ENCODE measurements around the gene SPACA7. TPM values are rescaled to one million over a fixed set of nuclear protein-coding genes. Genes with fewer than 3 reads are reported as not detected.

Gene SPACA7
- total RNA-seq, 1 donor from 2014 or later, result not detected

DNA sequence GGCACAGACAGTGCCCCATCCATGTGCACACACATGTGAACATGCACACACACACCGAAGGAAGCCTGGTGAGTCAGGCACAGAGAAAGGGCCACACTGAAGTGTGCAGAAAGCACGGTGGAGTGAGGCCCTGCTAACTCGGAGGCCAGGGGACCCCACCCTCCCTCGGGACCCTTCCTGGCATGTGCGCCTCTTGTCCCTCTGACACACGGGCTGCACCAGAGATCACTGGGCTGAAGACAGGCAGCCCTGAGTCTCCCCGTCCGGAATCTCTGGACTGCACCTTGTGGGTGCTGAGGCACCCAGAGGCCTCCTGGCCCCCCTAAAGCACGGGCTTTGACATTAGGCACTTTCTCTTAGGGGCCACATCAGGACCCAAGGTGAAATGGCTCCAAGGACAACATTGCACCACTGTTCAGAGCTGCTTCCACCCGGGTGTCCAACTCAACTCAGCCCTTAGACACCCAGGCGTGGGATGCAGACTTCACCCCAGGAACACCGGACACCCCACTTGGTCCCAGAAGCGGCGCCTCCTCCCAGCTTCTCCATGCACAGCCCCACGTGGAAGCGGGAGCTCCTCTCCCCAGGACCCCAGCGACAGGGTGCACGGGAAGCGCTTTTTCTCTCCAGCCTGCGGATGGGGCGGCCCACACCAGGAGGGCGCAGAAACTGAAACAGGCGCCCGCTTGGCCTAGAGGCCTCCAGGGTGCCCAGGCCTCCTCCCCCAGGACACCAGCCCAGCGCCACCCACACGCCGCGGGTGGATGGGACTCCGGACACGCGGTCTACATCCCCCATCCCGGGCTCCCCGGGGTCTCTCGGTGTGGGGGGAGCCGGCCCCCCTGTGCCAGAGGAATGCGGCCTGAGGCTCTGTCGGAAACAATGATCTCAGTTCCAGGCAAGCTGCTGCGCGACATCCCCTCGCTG lies 90.2 kb downstream of the SPACA7 start:
- no peak overlapping the region for H3K27ac Mint-ChIP-seq (ENCODE audit: unreplicated experiment)
- peaks cover 9% of the 10 kb centered on the region for H3K9me3 Mint-ChIP-seq (ENCODE audit: unreplicated experiment)
- no peak for TF ChIP-seq CTCF (IDR thresholded peaks at IDR 0.05)
- H3K4me1 Mint-ChIP-seq (ENCODE audit: unreplicated experiment), result no peaks in the 10 kb centered on the region
- no peak overlapping the region for H3K4me3 Mint-ChIP-seq (ENCODE audit: unreplicated experiment)
- no peaks in the 10 kb centered on the region for H3K36me3 Mint-ChIP-seq (ENCODE audit: unreplicated experiment)
- no peak for DNase-seq (ENCODE audit: extremely low spot score, unreplicated experiment)
- H3K27me3 Mint-ChIP-seq (ENCODE audit: unreplicated experiment), result no peaks in the 10 kb centered on the region

- H3K4me1 Mint-ChIP-seq (ENCODE audit: unreplicated experiment), result no peaks in the 10 kb centered on the region
- no peak overlapping the region for H3K4me3 Mint-ChIP-seq (ENCODE audit: unreplicated experiment)
- DNase-seq (ENCODE audit: extremely low spot score, unreplicated experiment), result no peak
- no peak overlapping the region for H3K27ac Mint-ChIP-seq (ENCODE audit: unreplicated experiment)
- peaks cover 4% of the 10 kb centered on the region for H3K9me3 Mint-ChIP-seq (ENCODE audit: unreplicated experiment)
- H3K36me3 Mint-ChIP-seq (ENCODE audit: unreplicated experiment), result no peaks in the 10 kb centered on the region
- no peaks in the 10 kb centered on the region for H3K27me3 Mint-ChIP-seq (ENCODE audit: unreplicated experiment)
- no peak for TF ChIP-seq CTCF (IDR thresholded peaks at IDR 0.05)
Observed at GRCh38 chr13:112467236-112467635, 91.1 kb downstream of the SPACA7 start.

GRCh38 chr13:112468069-112468468 lies 91.9 kb downstream of the SPACA7 start:
- no peak for DNase-seq (ENCODE audit: extremely low spot score, unreplicated experiment)
- no peaks in the 10 kb centered on the region for H3K36me3 Mint-ChIP-seq (ENCODE audit: unreplicated experiment)
- H3K27me3 Mint-ChIP-seq (ENCODE audit: unreplicated experiment), result no peaks in the 10 kb centered on the region
- no peak overlapping the region for H3K4me3 Mint-ChIP-seq (ENCODE audit: unreplicated experiment)
- H3K4me1 Mint-ChIP-seq (ENCODE audit: unreplicated experiment), result no peaks in the 10 kb centered on the region
- no peaks in the 10 kb centered on the region for H3K9me3 Mint-ChIP-seq (ENCODE audit: unreplicated experiment)
- no peak for TF ChIP-seq CTCF (IDR thresholded peaks at IDR 0.05)
- H3K27ac Mint-ChIP-seq (ENCODE audit: unreplicated experiment), result no peak overlapping the region

GRCh38 chr13:112469071-112469745 lies 93.1 kb downstream of the SPACA7 start:
- no peaks in the 10 kb centered on the region for H3K9me3 Mint-ChIP-seq (ENCODE audit: unreplicated experiment)
- DNase-seq (ENCODE audit: extremely low spot score, unreplicated experiment), result no peak
- no peaks in the 10 kb centered on the region for H3K4me1 Mint-ChIP-seq (ENCODE audit: unreplicated experiment)
- no peak for TF ChIP-seq CTCF (IDR thresholded peaks at IDR 0.05)
- H3K27me3 Mint-ChIP-seq (ENCODE audit: unreplicated experiment), result no peaks in the 10 kb centered on the region
- no peaks in the 10 kb centered on the region for H3K36me3 Mint-ChIP-seq (ENCODE audit: unreplicated experiment)
- no peak overlapping the region for H3K4me3 Mint-ChIP-seq (ENCODE audit: unreplicated experiment)
- no peak overlapping the region for H3K27ac Mint-ChIP-seq (ENCODE audit: unreplicated experiment)

DNA sequence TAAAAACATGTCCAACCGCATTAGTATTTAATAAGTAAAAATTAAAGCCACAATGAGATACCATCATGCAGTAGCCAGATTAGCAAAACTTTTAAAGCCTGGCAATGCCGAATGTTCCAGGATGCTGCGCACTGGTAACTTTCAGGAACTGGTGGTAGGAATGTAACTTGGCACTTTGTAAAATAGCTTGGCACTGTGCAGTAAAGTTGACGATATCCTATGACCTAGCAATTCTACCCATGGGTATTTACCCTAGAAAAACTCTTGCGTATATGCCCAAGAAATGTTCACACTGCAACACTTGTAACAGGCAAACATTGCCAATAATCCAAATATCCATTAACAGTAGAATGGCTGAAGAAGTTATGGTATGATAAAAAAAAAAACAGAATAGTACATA lies 97.7 kb downstream of the SPACA7 start:
- Mint-ChIP-seq H3K27me3 (ENCODE audit: unreplicated experiment) (no peaks in the 10 kb centered on the region), H3K4me1 (ENCODE audit: unreplicated experiment) (no peaks in the 10 kb centered on the region), H3K27ac (ENCODE audit: unreplicated experiment) (no peak overlapping the region), H3K36me3 (ENCODE audit: unreplicated experiment) (no peaks in the 10 kb centered on the region), H3K4me3 (ENCODE audit: unreplicated experiment) (no peak overlapping the region), H3K9me3 (ENCODE audit: unreplicated experiment) (no peaks in the 10 kb centered on the region)
- TF ChIP-seq CTCF (IDR thresholded peaks at IDR 0.05), result no peak
- DNase-seq (ENCODE audit: extremely low spot score, unreplicated experiment), result no peak
